ENCODE measurements around the gene FAM222B. TPM values are rescaled to one million over a fixed set of nuclear protein-coding genes. Genes with fewer than 3 reads are reported as not detected.
"Not testable (repeated sequence)": the region's sequence is repeated elsewhere in the genome, so short reads cannot be mapped to it uniquely, and the experiment has no call there.

FAM222B gene, protein sequence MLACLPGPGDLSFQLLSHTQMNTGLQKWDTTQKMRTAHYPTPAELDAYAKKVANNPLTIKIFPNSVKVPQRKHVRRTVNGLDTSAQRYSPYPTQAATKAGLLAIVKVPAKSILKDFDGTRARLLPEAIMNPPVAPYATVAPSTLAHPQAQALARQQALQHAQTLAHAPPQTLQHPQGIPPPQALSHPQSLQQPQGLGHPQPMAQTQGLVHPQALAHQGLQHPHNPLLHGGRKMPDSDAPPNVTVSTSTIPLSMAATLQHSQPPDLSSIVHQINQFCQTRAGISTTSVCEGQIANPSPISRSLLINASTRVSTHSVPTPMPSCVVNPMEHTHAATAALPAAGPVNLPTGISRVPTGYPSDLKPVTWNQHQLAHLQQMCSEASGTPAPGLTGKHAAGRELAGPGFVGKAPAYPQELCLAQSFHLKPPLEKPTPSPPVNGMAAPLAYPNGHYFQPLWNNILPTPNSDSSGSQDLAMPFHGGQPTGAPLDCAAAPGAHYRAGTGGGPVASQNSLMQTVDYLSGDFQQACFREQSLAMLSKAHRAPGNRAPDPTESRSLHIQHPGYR
- 45.3 TPM for total RNA-seq

GRCh38 chr17:28842282-28843012, at the start of gene FAM222B:
TSS of gene FAM222B (minus strand) at chr17:28842790. CDS start at chr17:28766667, 76,123 bp downstream.
- peak; percentile 78 for DNase-seq (ENCODE audit: low spot score)

GRCh38 chr17:28892024-28892423, 49.4 kb upstream of the FAM222B start:
- DNase-seq (ENCODE audit: low spot score) = no peak

DNA sequence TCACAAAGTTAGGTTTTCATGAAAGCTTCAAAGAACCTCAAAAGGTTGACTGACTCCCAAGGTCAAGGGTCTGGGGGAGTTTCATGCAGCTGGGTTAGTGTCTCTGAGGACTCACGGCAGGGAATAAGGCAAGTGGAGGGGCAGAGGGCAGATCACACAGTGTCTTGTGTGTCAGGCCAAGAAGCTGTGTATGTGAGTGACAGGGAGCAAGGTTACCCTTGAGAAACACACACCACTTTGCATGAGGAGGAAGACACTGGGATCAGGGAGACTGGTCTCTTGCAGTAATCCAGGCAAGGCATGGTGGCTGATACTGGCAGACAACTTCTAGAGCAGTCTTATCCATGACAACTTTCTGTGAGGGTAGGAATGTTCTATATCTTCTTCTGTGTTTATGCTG, 48.6 kb upstream of the FAM222B start:
- DNase-seq (ENCODE audit: low spot score) = no peak

GRCh38 chr17:28889996-28890395, 47.4 kb upstream of the FAM222B start:
- no peak for DNase-seq (ENCODE audit: low spot score)

DNA sequence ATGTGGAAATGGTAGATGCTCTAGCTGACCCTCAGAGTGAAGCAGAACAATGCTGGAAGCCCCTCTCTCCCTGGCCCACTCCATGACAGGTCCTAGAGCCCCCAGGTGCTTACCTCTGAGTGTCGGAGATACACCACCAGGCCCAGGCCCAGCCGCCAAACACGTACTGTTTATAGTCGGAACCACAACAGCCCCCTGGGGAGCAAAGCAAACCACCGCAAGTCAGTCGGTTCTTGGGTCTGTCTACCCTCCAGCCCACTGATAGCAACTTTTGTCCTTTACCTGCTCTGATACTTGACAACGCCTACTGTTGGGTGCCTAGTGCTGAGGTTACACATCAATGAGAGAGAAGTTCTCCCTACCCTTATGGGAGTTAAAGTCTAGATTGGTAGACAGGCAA, 46.2 kb upstream of the FAM222B start:
- no peak for DNase-seq (ENCODE audit: low spot score)

- no peak for DNase-seq (ENCODE audit: low spot score)
Measured at GRCh38 chr17:28887871-28888471, 45.4 kb upstream of the FAM222B start.

- no peak for DNase-seq (ENCODE audit: low spot score)
Measured at GRCh38 chr17:28885951-28886350, 43.4 kb upstream of the FAM222B start.

DNA sequence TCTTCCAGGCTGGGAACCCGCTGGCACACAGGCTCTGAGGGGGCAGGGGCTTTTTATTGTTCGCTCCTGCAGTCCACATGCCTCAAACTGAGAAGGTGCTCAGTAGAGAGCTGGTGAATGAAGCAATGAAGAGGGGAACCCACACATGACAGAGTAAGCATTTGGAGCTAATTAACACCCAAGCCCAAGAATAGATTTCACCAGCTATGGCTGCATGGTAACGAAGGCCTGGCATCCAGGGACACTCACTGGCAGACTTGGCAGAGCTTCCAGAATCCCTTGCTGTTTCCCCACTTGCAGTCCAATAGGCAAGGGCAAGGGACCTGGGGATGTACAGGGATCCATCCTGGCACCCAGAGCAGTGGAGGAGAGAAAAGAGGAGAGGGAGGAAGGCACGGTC, 42.8 kb upstream of the FAM222B start:
- DNase-seq (ENCODE audit: low spot score) = no peak

DNA sequence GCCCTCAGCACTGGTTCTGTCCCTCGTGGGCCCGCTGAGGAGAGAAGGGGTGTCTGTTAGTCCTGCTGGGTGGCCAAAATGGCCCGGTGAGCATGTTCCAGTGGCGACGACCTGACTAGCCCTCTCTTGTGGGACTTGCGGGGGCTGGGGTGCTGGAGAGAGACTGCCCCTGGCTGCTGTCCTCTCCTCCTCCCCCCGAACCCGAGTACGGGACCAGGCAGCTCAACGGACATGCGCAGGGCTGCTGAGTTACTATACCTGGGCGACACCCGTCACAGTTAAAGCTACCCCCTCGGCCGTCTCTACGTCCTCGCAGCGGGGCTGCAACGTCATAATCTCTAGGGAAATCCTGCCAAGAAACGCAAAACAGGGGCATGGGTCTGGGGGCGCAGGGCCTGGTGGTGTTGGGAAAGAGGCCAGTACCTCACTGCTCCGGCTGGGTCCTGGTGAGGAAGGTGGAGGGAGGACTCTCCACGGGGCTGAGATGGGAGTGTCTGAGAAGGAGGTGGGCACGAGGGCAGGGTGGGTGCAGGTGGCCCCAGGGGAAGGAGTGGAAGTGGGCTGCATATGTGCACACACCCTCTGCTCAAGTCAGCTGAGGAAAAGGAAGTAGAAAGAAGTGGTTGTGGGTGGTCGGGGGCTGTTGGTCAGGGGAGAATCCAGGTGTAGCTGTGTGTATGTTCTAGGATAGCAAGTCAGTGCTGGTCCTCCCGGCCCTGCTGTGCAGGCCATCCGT, 41.5 kb upstream of the FAM222B start:
- DNase-seq (ENCODE audit: low spot score) = no peak

- no peak for DNase-seq (ENCODE audit: low spot score)
Measured at GRCh38 chr17:28882154-28882895, 39.7 kb upstream of the FAM222B start.

DNA sequence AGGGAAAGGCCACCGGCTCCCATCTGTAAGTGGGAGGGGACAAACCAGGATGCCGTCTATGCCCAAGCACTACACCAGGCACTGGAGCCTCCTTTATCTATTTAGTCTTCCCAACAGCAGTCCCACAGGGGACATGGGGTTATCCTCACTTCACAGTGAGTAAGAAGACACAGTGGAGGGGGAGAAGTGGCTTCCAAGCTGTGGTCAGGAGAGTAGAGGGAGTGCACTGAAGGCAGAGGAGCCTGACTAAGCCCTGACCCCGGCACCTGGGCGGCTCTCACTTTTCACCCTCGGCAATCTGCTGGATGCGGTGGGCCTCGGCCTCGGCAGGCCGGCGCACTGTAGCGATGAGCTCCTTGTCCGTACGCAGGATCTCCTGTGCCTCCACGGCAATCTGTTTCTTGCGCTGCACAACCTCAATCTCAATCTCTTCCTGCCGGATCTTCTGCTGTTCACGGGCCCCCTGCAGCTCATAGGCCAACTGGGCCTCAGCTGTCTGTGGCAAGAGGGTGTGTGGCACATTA, 39.0 kb upstream of the FAM222B start:
- DNase-seq (ENCODE audit: low spot score) = no peak

DNA sequence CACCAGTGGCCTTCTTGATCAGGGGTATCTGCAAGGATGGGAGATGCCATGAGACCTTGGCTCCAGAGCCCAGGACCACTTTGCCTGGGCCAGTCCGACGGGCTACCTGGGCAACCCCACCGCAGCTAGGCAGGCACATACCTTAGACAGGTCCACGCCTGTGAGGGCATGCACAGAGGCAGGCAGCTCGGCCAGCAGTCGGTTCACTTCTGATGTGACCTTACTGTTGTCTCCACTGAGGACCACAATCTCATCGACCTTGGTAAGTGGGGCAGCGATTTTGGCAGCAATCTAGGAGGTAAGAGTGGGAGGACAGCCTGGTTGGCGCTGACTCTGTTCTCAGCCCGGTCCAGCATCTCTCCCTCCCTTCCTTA, 38.0 kb upstream of the FAM222B start:
- DNase-seq (ENCODE audit: low spot score) = no peak

DNA sequence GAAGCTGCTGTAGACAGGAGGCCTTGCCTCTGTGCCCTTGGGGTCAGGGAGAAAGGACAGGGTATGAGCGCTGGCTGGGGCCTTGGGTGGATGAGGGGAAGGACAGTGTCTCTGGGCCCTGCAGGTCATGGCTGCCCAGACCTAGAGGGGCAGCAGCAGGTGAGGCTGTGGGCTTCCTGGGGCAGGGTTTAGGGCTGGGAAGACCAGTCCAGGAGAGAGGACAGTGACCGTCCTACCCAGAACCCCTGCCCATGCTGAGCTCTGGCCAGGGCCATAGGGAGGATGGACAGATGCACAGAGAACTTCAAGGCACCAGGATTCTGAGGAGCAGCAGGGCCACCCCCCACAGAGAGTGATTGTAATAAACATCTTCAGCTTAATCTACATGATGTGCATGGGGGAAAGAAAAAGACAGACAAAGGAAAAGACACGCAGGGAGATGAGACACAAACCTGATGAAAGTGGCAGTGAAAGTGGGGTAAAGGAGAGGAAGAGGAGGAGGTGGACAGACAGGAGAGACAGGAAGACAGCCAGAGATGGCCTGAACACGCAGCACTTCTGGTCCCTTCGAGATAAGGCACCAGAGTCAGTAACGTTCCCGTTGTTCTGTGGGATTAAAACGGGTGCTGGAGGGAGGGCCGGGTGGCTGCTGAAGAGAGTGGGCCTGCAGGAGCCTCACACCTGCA, 37.4 kb upstream of the FAM222B start:
- no peak for DNase-seq (ENCODE audit: low spot score)

GRCh38 chr17:28878981-28879380, 36.4 kb upstream of the FAM222B start:
- no peak for DNase-seq (ENCODE audit: low spot score)

DNA sequence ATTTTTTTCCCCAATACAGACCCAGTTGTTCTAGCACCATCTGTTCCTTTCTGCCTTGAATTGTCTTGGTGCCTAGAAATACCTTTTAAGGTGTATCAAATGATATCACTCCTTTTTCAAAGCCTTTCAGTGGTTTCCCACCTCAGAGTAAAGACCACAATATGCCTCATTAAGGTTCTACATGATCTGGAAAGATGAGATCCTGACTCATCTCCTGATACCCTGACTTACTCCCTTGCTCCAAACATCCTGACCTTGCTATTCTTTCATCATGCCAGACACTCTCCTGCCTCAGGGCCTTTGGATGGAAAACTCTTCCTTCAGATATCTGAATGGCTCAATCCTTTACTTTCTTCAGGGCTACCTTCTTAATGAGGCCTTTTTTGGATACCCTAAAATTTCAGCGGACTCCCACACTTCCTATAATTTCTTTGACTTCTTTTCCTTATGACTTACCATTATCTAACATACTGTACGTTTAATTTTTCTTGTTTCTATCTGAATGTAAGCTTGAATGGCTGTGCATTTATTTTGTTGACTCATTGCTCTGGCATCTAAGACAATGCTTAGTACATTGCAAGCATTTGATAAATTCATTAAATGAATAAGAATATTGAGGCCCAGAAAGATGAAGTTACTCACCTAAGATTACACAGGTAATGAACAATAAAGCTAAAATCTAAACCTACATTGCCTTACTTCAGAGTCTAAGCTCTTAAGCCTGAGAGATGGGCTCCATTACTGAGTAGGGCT, 35.7 kb upstream of the FAM222B start:
- no peak for DNase-seq (ENCODE audit: low spot score)

- not testable (repeated sequence) for DNase-seq (ENCODE audit: low spot score)
Measured at GRCh38 chr17:28877150-28877711, 34.6 kb upstream of the FAM222B start.

DNA sequence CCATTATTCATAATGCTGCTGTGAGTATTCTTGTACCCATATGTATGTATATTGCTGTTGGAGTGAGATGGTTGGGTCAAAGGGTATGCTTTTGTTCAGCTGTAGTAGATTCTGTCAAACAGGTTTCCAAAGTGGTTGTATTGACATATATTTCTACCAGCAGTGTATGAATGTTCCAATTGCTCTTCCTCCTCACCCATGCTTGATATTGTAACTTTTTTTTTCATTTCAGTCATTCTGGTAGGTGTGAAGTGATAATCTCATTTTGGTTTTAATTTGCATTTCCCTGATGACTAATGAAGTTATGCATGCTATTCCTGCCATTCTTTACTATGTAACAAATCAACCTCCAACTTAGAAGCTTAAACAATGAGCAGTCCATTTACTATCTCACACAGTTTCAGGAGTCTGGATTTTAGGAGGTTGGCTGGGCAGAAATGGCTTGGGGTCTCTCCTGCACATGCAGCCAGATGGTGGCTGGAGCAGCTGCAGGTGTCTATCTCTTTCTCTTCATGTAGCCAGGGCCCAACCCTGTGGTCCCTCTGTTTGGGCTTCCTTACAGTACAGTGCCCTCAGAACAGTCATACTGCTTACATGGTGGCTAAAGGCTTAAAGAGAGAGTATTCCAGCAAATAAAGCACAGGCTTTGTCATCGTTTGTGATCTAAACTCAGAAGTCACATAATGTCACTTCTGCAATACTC, 33.4 kb upstream of the FAM222B start:
- DNase-seq (ENCODE audit: low spot score) = no peak

DNA sequence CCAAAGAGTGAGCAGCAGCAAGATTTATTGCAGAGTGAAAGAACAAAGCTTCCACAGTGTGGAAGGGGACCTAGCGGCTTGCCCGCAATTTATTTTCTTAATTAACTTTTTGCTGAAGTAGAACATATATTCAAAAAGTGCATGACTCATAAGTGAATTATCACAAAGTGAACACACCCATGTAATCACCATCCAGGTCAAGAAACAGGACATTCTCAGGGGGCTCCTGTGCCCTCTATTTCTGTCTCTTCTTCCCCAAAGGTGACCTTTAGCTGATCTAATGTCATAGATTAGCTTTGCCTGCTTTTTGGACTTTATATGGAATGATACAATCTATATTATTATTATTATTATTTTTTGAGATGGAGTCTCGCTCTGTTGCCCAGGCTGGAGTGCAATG, 32.2 kb upstream of the FAM222B start:
- no peak for DNase-seq (ENCODE audit: low spot score)

DNA sequence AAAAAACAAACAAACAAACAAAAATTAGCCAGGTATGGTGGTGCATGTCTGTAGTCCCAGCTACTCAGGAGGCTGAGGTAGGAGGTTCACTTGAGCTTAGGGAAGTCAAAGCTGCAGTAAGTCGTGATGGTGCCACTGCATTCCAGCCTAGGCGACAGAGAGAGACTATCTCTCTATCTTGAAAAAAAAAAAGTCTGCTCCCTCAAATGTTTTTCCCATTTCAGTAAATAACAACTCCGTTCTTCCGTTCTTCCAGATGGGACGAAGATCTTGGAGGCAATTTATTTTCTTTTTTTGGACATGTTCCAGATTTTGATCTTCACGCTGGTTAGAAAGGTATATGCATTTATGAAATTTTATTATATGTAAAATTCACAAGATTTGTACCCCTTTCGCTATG, 31.2 kb upstream of the FAM222B start:
- DNase-seq (ENCODE audit: low spot score) = no peak
